ENCODE measurements around the gene PRICKLE2.
"Not testable (repeated sequence)": the region's sequence is repeated elsewhere in the genome, so short reads cannot be mapped to it uniquely, and the experiment has no call there.

Gene PRICKLE2

GRCh38 chr3:64093211-64093610 lies 132.1 kb downstream of the PRICKLE2 start:
- no peak for DNase-seq

- DNase-seq: no peak
Observed at GRCh38 chr3:64091501-64091900, 133.8 kb downstream of the PRICKLE2 start.

DNA sequence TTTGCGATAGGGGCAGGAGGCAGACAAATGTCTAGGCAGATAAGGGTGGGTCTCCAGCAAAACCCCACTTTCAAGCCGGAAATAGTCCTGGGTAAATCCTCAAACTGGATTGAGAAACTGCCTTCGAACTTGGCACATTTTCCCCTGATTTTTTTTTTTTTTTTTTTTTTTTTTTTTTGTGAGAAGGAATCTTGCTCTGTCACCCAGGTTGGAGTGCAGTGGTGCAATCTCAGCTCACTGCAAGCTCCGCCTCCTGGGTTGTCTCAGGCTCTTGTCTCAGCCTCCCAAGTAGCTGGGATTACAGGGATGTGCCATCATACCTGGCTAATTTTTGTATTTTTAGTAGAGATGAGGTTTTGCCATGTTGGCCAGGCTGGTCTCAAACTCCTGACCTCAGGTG lies 135.9 kb downstream of the PRICKLE2 start:
- DNase-seq: not testable (repeated sequence)

DNA sequence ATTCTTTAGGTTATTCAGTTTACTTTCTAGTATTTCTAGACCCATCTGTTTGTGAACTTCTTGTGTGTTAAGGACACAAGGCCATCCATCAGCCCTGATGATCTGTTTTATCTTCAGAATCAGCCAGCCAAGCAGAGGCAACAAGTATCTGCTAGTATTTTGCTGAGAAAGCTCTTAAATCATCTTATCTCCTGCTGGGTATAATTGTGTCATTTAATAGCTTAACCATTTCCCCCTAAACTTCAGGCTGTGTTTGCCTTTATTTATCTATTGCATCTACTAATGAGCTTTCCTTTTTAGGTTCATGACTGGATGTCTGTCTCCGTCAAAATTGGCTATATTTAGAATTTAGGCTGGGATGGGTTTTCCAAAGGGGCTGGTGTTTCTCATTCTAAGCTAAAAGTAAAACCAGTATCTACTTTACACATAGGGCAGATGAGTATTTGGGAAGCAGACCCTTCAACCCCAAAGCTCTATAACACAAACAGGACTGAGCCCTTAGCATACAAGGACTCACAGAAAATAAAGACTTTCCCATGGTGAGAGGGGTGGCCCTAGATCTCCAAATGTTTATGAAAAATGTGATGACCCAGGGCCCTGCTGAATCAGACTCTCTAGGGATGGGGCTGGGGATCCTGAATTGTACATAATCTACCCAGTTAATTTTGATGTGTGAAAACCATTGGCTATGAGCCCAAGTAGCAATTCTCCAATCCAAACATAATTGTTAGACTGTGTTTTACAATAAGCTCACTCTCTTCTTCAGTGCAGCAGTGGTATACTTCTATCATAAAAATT lies 136.7 kb downstream of the PRICKLE2 start:
- DNase-seq: no peak

DNA sequence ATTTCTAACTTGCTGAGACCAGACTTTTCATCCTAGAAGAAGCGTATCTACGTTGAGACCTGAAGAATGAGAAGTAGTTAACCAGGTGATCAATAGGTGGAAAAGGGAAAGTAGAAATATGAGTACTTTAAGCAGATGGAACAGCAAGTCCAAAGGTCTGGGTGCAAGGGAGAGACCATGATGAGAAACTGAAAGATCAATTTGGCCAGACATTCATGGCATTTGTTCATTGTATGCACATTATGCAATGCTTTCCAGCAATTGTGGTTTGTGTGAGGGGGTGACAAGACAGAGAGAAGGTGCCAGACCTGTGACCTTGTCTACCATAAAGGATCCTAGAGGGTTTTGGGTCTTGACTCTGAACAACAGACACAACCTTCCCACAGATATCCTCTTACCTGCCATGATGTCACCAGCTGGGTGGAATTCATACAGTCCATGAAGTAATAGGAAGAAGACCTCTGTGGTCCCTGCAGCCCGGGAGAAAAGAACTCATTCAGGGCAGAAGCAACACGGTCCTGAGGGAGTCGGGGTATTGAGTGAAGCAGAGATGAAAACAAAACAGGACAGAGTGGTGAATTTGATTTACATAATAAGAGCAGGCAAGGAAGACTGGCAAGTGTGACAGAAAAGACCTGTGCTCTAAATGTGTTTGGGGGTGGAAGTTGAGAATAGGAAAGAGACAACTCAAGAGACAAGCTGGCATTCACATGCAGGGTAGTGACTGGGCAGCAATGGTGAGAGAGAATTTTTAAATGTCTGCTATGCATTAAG lies 138.6 kb downstream of the PRICKLE2 start:
- no peak for DNase-seq

- DNase-seq: no peak
Observed at GRCh38 chr3:64084640-64085039, 140.6 kb downstream of the PRICKLE2 start.

DNA sequence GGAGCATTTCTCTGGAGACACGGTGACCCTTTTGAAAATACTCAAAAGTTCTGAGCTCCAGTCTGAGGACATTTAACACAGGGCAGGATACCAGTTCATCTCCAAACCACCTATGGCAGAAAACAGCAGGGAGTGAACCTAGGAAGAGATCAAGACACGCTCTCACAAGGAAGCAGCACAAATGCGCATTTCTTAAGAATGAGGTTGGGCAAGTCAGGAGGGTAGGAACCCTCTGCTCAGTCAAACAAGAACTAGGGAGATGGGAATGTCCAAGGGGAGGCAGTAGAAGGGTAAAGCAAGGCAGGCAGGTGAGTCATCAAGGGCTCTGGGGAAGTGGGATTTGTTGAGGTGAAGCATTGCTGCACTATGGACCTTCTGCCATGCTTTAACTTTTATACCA lies 141.7 kb downstream of the PRICKLE2 start:
- DNase-seq: no peak

GRCh38 chr3:64082961-64083541 lies 142.2 kb downstream of the PRICKLE2 start:
- DNase-seq: no peak

GRCh38 chr3:64082411-64082810 lies 142.9 kb downstream of the PRICKLE2 start:
- DNase-seq: no peak

DNA sequence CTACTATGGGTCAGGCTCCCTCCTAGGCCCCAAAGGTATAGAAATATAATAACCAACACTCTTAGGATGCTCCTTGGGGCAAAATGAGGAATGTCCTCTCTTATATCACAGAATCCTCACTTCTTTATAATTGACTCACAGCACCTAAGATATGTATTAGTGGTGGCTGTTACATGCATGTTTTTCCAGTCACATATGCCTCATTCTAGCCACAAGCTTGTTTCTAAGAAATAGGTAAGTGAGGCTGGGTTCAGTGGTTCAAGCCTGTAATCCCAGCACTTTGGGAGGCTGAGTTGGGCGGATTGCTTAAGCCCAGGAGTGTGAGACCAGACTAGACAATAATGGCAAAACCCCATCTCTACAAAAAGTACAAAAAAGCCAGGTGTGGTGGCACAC lies 144.0 kb downstream of the PRICKLE2 start:
- no peak for DNase-seq

- no peak for DNase-seq
Observed at GRCh38 chr3:64080616-64081234, 144.5 kb downstream of the PRICKLE2 start.

- DNase-seq: no peak
Observed at GRCh38 chr3:64079369-64080150, 145.7 kb downstream of the PRICKLE2 start.

DNA sequence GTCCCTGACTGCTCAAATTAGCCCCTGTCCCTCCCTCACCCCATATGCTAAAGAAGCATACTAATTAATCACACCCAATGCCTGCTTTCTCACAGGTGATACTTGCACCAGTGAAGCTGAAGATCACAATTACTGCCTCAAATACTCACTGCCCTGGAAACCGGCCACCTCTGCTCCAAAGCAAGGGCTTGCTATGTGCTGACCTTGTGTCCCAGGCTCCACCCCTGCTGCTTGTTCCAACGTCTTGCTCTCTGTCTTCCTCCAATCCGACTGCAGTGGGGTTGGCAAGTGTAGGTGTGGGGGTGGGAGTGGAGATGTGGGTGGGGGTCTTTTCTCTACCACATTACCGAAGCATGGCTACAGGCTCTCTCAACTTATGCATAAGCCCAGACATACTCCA lies 146.3 kb downstream of the PRICKLE2 start:
- DNase-seq: no peak

DNA sequence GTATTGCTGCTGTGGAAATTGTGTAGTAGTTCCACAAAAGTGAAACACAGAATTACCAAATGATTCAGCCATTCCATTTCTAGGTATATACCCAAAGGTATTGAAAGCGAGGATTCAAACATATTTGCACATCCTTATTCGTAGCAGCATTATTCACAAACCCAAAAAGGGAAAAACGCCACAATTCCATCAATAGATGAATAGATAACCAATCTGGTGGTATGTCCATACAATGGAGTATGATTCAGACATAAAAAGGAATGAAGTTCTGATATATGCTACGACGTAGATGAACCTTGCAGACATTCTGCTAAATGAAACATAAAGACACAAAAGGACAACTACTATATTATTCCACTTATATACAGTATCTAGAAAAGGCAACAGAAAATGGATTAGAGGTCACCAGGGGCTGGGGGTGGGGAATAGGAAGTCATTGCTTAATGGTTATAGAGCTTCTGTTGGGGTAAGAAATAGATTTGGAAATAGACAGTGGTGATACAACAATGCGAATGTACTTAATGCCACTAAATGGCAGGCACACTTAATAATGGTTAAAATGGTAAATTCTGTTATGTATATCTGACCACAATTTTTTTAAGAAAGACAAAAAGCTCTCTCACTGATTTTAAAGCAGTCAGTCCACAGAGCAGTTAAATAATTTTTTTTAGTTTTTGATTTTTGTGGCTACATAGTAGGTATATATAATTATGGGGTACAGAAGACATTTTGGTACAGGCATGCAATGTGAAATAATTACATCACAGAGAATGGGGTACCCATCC lies 150.2 kb downstream of the PRICKLE2 start:
- DNase-seq: no peak

DNA sequence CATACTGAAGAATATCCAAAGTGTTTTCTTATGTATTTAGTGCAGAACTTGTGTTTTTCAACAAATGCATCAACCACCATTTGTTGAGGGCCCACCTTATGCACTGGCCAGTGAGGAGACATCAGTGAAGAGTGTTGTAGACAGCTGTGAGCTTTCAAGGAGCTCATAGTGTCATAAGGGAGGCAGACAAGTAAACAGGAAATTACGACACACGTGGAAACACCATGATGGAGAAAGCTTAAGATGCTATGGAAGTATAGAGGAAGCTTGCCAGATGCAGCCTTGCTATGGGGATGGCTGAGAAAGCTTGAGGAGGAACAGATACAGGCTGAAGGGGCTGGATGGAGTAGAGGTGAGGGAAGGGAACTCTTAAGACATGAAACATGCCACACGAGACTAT lies 151.2 kb downstream of the PRICKLE2 start:
- DNase-seq: no peak

GRCh38 chr3:64073158-64073761 lies 152.0 kb downstream of the PRICKLE2 start:
- no peak for DNase-seq

GRCh38 chr3:64072126-64072525 lies 153.1 kb downstream of the PRICKLE2 start:
- DNase-seq: no peak

DNA sequence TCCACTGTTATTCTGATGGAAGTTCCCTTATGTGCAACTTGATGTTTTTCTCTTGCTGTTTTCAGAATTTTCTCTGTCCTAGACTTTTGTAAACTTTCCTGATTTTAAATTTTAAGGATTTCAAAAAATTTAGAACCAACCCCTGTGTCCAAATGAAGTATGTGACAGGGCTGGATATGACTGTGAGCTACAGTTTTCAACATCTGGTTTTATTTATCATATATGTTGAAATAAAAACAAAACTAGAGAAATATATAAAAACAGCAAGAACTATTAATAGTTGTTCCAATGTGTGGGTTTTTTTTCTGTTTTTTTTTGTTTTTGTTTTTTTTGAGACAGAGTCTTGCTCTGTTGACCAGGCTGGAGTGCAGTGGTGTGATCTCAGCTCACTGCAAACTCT lies 154.6 kb downstream of the PRICKLE2 start:
- DNase-seq: no peak

DNA sequence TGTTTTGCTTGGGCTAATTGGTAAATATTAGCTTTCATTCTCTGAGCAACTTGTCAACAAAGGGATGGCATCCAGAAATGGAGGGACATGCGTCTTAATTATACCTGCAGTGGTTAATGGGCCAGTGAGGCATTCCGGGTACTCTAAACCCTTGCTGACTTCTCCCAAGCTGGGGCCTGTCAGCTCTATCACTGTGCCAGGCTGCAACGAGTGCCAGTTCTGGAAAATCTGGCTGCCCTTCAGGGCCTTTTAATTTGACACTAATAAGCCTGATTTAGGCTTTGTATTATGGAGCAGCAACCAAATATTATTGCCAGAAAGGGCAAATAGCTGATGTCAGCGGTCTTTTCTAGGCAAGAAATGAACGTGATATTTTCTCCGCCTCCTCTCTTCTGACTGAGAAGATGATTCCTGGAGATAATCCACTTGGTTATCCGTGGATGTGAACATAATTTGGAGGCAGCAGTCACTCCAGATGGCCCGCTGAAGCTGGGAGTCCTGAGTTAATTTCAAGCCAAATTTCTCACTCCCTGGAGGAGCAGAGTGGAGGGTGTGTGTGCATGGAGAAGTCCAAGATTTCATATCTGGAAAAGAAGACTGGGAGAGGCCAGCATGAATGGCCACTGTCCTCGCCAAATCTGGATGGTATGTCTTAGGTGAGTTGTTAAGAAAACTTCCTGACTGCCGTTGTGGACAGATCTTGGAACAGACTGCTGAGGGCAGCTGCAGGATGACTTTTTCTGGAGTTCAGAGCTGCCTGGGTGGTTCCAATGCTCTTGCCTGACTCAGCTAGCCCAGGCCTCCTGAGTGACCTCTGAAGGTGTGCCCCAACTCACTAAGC lies 157.5 kb downstream of the PRICKLE2 start:
- DNase-seq: peak; percentile 16

DNA sequence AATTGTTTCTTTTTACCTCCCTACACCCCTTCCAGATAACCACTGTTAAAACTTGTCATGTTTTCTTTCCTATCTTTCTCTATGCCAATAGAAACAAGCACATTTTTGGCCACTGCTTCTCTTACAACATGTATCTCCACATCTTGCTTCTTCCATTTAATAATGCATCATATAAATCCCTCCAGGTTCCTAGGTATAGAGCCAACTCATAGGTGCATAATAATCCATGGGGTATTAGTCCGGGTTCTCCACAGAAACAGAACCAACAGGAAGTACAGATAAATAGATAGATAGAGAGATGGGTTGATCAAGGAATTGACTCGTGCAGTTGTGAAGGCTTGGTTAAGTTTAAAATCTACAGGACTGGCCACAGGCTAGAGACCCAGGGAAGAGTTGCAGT lies 160.5 kb downstream of the PRICKLE2 start:
- DNase-seq: no peak
